CMK (cell line): ENCODE data around the gene SERPINA5.

Source experiments
- DNase-seq: peaks from one replicate; pipeline ENCODE4 v3.0.0-alpha.2; 2010; ENCODE audit warnings: low read depth

Gene SERPINA5

DNA sequence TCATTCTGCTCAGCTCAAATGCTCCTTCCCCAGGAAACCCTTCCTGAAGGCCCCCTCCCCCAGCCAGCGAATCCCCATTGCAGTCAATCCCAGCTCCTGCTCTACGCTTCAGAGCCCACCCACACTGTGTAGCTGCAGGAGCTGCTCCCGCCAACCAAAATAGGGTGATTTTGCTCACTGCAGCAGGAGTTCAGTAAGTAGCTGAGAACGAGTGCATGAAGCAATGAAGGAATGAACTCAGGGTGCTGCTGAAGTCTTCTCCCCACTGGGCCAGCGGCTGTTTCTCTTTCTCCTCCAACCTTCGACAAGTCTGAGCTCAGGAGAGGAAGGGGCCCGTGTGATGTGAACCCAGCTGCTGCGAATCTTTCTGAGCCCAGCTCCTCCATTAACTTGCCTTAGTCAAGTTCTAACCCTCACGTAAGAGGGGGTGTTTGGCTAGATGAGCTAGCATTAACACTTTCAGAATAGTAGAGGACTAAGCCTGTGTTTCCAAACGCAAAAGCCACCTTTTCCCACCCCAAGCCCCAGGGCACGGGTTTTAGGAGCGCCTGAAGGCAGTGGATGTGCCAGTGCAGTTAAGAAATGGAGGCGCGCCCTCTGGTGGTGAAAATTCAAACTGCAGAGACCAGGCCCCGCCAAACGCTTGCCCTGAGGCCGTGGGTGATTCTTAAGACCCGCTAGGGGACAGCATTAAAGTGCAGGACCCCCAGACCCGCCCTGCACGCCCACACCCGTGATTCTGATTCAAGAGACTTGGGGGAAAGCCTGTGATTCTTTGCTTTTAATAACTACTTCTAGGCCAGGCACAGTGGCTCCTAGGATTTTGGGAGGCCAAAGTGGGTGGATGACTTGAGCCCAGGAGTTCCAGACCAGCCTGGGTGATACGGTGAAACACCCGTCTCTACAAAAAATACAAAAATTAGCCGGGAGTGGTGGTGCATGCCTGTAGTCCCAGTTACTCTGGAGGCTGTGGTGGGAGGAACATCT lies 31.9 kb upstream of the SERPINA5 start:
- DNase-seq, result peak; percentile 5

DNA sequence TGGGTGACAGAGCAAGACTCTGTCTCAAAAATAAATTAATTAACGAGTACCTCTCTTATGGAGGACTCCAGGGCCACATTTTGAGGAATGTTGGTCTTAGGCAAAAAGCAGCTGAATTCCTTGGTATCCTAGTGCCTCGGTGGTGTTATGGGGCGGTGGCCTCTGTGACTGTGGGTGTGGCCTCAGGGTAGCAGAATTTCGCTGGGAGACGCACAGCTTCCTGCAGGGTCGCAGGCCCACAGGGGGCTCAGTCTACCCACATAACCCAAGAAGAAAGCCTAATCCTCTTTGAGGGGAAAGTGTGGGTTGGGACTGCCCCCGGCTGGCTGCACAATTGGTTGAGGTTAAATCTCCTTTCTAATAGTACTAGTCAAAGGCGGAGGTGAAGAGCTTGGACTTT lies 31.2 kb upstream of the SERPINA5 start:
- no peak for DNase-seq

DNA sequence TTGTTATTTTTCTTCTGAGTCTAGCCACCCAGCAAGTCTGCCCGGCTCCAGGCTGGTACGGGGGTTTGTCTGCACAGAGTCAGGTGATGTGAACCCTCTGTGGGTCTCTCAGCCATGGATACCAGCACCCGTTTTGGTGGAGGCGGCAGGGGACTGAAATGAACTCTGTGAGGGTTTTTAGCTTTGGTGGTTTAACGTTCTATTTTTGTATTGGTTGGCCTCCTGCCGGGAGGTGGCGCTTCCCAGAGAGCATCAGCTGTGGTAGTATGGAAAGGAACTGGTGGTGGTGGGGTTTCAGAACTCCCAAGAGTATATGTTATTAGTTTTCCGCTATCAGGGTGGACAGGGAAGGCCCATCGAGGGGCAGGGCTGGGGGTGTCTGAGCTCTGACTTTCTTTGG lies 25.2 kb upstream of the SERPINA5 start:
- no peak for DNase-seq

DNA sequence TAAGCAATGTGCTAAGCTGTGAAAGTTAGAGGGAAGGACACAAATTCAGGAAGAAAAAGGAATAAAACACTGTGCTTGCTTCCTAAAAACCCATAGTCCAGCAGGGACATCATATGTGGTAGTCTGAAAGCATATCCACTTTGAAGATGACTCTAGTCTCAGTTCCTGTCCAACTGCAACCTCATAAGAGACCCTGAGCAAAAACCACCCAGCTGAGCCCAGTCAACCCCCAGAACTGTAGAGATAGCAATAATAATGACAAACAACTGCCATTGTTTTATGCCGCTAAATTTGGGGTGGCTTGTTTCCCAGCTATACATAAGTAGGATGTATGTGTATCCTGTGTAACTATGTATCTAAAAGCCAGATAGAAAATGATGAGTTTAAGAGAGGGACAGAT lies 23.9 kb upstream of the SERPINA5 start:
- DNase-seq, result no peak

DNA sequence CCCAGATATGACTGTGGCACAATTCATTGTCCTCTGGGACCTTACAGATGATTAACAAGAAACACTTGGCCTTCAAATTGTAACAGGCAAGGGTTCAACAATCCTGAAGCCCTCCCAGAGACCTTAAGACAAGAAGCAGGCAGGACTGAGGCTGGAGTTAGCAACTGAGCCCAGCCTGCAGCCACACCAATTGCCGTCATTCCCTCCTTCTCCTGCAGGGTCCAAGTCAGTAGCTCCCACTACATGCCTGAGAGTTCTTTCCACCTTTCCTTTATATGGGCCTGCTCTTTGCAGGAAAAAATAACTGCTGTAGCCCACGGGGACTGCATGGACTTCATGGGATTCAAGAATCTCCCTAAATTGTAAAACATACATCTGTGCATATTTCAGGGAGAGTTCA lies 22.4 kb upstream of the SERPINA5 start:
- no peak for DNase-seq

DNA sequence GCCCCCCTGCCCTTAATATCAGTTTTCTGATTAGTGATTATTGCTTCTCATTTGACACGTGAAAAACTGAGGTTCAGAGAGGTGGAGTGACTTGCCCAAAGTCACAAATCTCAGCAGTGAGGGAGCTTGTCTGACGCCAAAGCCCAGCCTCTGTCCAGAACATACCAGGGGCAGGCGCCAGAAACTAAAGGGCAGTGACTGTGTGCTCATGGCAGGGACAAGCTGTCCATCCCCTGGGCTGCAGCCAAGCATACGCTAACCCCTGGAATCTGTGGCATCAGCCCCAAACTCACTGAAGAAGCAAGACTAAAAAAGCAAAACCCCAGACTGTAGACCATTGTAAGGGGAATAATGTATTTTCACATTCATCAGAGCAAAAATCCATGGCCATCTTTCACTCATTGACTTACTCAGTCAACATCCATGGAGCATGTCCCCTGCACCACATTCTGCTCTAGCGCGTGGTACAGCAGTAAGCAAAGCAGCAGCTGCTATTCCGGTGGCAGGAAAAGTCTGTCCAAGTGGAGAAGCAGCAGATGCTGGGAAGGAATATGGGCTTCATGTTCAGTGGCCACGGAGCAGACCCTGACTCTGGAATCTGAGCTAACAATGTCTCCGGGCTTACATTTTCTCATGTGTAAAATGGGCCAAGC lies 21.5 kb upstream of the SERPINA5 start:
- DNase-seq, result no peak

DNA sequence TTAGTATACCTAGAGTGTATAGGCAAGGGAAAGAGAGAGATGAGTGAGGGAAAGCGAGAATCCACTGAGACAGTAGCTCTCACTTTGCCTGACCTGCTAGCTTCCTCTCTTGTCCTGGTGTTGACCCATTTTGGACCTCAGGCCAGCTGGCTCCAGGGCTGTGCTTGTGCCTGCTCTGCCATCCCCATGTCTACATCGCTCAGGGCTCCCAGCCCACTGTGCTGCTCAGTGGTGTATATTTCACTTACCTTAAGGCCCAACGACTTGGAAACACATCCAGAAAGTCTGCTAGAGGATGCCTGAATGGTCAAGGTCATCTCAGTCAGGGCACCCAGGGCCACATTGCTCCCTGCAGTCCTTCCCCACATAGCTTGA lies 20.9 kb upstream of the SERPINA5 start:
- DNase-seq, result no peak

DNA sequence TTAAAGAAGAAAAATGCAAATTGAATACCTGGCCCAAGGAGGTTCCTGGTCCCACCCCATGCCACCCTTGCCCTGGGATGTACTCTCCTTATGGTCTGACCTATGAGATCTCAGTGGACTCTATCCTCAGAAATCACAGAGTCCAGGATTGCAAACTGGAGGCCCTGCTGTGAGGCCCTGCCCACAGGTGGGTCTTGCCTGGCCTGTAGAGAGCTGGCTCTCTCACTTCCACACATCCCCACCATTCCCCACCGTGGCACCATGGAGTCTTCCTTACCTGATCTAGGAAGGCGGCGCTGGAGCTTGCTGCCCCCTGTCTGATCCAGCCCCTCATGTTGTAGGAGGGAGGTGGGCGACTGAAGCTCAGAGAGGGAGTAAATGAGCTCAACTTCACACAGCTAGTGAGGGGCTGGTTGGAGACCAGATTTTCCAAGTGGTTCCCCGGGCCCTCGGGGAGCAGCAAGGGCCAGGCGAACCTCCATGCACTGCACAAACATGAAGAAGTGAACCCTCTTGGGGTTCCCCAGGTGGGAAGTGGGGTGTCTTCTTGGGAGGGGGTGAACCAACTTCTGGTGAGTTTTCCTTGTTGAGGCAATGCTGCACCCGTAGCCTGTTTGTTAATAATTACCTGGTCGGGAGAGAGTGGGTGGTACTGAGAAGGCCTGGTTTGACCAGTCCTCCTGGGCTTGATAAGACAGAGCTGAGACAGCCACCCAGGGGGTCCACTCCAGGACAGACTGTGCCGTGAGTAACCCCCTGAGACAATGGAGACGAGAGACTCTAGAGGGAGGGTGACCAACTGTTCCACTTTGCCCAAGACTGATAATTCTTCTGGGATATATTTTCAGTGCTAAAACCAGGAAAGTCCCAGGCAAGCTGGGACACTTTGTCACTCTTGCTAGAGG lies 20.2 kb upstream of the SERPINA5 start, which contains the start of gene SERPINA4:
SERPINA4 (plus strand) TSS at position 692 of the 905 bp plus-strand sequence. CDS start 2,041 bp downstream, outside the sequence.
- DNase-seq, result no peak

DNA sequence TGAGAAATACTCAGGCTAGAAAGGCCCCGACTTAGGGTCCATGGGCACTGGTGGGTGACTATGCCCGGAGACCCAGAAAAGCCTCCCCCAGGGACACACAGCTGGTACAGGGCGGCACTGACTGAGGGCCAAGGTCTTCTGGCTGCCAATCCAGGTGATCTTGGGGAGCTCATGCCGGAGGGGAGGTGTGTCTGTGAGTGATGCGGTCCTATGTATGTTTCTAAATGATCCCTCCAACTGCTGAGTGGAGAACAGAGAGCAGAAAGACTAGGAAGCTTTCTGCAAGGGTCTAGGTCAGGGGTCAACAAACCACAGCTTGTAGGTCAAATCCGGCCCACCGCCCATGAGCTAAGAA lies 19.6 kb upstream of the SERPINA5 start:
- DNase-seq, result no peak

DNA sequence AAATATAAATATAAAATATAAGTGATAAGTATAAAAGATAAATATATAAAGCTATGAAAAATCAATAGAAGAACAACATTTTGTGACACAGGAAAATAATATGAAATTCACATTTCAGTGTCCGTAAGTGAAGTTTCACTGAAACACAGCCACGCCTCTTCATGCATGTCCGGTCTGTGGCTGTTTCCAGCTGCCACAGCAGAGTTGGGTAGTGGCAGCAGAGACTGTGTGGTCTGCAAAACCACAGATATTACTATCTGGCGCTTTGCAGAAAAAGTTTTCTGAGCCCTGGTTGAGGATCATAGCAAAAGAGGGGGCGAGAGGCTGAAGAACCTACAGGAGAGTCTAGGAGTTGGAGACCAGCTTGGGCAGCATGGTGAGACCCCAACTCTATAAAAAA lies 19.2 kb upstream of the SERPINA5 start:
- peak; percentile 3 for DNase-seq

DNA sequence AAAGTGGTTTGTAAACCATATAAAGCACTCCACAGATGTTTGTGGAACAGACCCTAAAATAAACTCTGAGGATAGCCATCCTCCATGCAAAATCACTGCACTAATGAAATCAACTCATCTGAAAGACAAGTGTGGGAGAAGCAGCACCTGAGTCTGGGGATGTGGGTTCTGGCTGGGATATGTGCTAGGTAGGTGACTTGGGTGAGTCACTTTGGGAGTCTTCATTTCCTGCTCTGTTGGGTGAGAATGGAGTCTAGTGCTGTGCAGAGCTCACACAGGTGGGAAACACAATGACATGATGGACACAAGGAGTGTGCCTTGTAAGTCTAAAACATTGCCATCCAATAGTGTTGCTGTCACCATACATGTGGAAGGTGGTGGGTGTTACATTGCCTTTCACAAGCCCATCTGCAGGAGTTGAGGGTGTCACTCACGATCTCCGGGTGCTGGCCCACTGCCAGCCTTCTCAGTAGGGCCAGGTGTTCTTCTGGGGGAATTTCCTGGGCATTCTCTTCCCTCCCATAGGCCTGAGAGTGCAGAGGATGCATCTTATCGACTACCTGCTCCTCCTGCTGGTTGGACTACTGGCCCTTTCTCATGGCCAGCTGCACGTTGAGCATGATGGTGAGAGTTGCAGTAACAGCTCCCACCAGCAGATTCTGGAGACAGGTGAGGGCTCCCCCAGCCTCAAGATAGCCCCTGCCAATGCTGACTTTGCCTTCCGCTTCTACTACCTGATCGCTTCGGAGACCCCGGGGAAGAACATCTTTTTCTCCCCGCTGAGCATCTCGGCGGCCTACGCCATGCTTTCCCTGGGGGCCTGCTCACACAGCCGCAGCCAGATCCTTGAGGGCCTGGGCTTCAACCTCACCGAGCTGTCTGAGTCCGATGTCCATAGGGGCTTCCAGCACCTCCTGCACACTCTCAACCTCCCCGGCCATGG lies 18.0 kb upstream of the SERPINA5 start:
- DNase-seq, result no peak

DNA sequence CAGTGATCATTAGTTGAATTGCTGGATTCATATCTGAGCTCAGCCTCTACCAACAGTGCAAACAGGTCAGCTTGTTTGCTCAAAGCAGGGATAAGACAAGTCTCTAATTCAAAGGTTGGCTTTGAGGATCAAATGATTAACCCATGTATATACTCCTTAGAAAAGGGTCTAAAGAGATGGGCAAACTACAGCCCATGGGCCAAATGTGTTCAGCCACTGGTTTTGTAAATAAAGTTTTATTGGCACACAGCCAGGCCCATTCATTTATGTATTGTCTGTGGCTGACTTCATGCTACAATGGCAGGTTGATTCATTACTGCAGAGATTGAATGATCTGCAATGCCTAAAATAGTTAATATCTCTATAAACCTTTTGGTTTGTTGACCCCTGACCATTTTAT lies 16.8 kb upstream of the SERPINA5 start:
- DNase-seq, result no peak

DNA sequence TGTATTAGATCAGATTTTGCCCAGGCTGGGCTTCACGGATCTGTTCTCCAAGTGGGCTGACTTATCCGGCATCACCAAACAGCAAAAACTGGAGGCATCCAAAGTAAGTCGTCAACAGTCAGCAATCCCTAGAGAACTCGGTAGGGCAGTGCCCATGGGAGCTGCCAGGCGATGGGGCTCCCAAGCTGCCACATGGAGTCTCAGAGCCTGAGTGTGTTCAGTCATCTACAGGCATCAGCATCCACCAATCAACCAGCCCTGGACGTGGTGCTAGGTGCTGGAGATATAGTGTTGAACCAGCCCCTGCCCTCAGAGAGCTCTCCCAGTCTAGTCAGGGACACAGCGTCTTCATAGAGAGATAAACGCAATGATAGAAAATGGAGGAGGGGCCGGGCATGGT lies 13.0 kb upstream of the SERPINA5 start:
- DNase-seq, result no peak

DNA sequence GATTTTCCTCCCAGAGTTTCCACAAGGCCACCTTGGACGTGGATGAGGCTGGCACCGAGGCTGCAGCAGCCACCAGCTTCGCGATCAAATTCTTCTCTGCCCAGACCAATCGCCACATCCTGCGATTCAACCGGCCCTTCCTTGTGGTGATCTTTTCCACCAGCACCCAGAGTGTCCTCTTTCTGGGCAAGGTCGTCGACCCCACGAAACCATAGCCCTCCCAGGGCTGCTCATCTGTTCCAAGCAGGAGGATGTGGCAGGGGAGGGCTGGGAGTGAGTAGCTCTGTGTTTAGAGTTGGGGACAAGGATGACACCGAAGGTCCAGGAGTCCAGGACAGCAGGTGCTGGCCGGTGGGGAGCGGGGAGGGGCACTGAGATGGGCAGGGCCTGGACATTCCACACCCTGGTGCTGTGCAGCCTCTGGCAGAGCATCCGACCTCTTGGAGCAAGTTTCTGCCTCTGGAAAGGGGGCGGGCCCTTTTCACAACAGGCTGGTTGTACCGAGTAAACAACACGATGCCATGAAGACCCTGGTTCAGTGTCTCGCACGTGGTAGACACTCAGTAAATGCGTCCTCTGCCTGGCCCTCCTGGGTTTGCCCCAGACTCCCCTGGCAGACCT lies 11.7 kb upstream of the SERPINA5 start:
- no peak for DNase-seq

DNA sequence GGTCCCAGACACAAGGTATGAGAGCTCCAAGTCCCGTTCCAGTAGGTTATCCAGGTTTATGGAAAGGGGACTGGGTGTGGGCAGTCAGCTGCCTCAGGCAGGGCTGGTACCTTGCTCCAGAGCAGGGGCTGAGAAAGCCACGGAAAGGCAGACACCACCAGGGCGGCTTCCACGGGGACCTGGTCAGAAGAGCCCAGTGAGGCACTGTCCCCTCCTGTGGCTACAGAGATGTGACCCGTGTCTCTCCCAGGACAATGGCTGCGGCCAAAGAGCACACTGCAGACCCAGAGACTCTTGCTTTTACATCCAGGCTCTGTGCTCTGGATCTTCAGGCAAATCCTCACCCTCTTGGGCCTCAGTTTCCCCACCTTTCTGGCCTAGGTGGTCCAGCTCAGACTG lies 11.2 kb upstream of the SERPINA5 start:
- DNase-seq, result no peak

DNA sequence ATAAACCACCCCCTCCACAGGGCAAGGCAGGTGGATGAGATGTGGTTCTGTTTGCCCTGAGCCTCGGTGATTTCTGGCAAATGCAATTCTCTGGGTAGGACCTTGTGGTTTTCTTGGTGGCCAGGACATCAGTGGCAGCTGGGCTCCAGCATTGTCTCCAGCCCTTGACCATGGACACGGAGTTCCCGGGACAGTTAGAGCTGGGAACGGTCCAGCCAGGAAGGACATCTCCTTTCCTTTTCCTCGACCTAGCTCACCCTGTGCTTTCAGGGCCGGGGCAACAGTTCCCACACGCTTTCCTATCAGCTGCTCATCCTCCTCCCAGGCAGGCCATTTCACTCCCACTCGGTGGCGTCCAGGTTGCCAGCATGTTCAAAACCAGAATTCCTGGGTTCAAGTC lies 10.8 kb upstream of the SERPINA5 start:
- no peak for DNase-seq

DNA sequence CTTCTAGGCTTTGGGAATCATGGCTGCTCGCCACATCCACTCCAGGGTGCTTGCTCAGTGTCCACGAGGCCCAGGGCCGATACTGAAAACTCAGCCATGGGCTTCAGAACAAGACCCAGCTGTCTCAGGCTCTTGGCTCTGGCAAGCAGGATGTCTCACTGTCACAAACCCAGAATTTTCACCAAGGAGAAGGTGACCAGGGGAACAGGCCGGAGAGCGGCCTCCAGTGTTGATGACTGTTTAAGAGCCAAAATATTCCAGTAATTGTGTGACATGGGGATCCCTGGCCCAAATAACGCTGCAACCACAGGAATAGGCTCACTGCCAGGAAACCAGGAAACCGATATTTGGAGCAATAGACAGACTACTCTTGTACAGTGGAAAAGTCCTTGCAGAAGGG lies 9.8 kb upstream of the SERPINA5 start:
- DNase-seq, result no peak

DNA sequence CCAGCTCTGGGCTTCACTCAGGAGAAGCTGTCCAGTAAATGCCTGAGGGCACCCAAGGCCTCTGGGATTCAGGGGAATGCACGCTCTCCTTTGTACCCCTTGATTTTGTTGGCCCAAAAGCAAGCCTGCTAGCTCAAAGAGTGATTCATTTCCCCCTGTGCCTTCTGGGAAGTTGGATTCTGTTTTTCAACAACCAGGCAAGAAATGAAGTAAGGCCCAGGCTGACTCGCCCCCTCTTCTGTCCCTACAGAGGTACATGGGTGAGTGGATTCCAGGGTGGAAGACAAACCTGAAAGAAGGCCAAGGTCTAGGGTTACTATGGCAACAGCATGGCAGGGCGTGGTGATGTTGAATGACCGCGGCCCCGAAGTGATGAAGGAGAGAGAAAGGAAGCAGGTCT lies 9.3 kb upstream of the SERPINA5 start:
- no peak for DNase-seq

DNA sequence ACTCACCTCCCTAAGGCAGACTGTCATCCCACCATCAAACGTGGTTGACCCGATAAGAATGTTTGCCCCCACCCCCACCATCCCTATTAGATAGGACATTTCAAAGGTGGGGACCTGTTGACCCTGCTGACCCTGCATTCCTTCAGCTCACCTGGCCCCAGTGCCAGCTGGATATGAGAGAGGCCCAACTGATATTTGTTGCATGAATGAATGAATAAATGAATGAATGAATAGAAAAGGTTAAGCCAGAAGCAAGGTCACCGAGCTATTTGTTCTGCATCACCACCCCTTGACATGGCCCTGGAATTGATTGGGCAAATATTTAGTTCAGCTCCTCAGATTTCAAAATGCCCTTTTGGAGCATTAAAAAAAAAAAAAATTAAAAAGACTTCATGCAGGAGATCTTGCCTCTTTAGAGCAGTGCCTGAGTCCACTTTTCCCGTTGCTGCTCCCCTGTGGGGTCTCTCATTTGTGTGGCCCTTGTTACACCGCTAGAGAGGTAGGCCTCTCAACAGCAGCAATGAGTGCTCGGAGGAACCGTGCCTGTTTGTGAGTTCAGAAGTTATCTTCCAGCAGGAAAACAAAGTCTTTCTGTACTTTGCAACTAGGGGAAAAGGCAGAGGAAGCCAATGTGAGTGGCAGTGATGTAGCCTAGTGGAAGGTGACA lies 8.5 kb upstream of the SERPINA5 start:
- no peak for DNase-seq
